Lung microvascular endothelial cell (primary cell): ENCODE measurements around the gene PNLDC1. TPM values are rescaled to one million over a fixed set of nuclear protein-coding genes. Genes with fewer than 3 reads are reported as not detected.
"Not testable (repeated sequence)": the region's sequence is repeated elsewhere in the genome, so short reads cannot be mapped to it uniquely, and the experiment has no call there.

Experiments used
- DNase-seq, 2 donors: peaks; one replicate each; pipeline versions ENCODE4 v3.0.0 to v3.0.0-alpha.2; 2010; ENCODE audit warnings: low read depth in 2 of 2
- total RNA-seq: library from RNA; depleted of rRNA; stranded (reverse); fragments of >200 nt; gene quantifications from 2 replicates; pipeline ENCODE4 v1.2.1, GENCODE V29; 2014

Gene PNLDC1
- total RNA-seq, 1 donor from 2014 or later = not detected

- no peak for DNase-seq
Observed at GRCh38 chr6:159844737-159845645, 44.9 kb downstream of the PNLDC1 start.

- not testable (repeated sequence) for DNase-seq
Observed at GRCh38 chr6:159848552-159848951, 48.5 kb downstream of the PNLDC1 start.

GRCh38 chr6:159849851-159850250 lies 49.8 kb downstream of the PNLDC1 start:
- not testable (repeated sequence) for DNase-seq

GRCh38 chr6:159852877-159853276 lies 52.8 kb downstream of the PNLDC1 start:
- no peak for DNase-seq

GRCh38 chr6:159853754-159854153 lies 53.7 kb downstream of the PNLDC1 start:
- DNase-seq = no peak

GRCh38 chr6:159854959-159855358 lies 54.9 kb downstream of the PNLDC1 start:
- DNase-seq = no peak

GRCh38 chr6:159858259-159858658 lies 58.2 kb downstream of the PNLDC1 start:
- no peak for DNase-seq

- DNase-seq = no peak
Observed at GRCh38 chr6:159860482-159860881, 60.4 kb downstream of the PNLDC1 start.

- DNase-seq = no peak
Observed at GRCh38 chr6:159862103-159862502, 62.0 kb downstream of the PNLDC1 start.

GRCh38 chr6:159863341-159863740 lies 63.3 kb downstream of the PNLDC1 start:
- DNase-seq = peak; percentile 65 to 79

GRCh38 chr6:159865226-159865920 lies 65.3 kb downstream of the PNLDC1 start:
- DNase-seq = no peak

- DNase-seq = no peak
Observed at GRCh38 chr6:159866286-159867247, 66.5 kb downstream of the PNLDC1 start.

Other genes starting within 250 kb of the PNLDC1 start
- gene SOD2, start 107.0 kb upstream of the PNLDC1 start, total RNA-seq = 133 and 182 TPM in 2 replicates
- gene WTAP, start 72.8 kb upstream of the PNLDC1 start, total RNA-seq = 59.1 and 81.7 TPM in 2 replicates
- 22.2 and 48.2 TPM in 2 replicates for gene ACAT2, start 38.2 kb upstream of the PNLDC1 start, total RNA-seq
- gene TCP1, start 10.7 kb upstream of the PNLDC1 start, total RNA-seq = 245 and 262 TPM in 2 replicates
- 50.1 and 69.8 TPM in 2 replicates for gene MRPL18, start 9.8 kb upstream of the PNLDC1 start, total RNA-seq
- gene MAS1, start 90.7 kb downstream of the PNLDC1 start, total RNA-seq = not detected in 2 replicates
- 65.6 and 93.7 TPM in 2 replicates for gene IGF2R, start 168.8 kb downstream of the PNLDC1 start, total RNA-seq